GM19468 (cell line): Measurements from ENCODE around the gene C1orf35.

ENCODE experiments used
- ATAC-seq: cut with Tn5 transposase; IDR thresholded peaks from one replicate; pipeline ENCODE4 v1.9.1; 2021; ENCODE audit warnings: mild to moderate bottlenecking, moderate library complexity, moderate number of reproducible peaks; ENCODE audit not compliant: unreplicated experiment; ENCODE audit errors: extremely low read depth

C1orf35 gene

DNA sequence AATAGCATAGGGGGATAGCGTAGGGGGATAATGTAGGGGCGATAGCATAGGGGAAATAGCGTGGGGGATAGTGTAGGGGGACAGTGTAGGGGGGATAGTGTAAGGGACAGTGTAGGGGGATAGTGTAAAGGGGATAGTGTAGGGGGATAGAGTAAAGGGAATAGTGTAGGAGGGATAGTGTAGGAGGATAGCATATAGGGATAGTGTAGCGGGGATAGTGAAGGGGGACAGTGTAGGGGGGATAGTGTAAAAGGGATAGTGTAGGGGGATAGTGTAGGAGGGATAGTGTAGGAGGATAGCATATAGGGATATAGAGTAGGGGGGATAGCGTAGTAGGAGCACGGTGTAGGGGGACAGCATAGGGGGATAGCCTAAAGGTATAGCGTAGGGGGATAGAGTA lies 34.8 kb downstream of the C1orf35 start:
- ATAC-seq, result no peak

DNA sequence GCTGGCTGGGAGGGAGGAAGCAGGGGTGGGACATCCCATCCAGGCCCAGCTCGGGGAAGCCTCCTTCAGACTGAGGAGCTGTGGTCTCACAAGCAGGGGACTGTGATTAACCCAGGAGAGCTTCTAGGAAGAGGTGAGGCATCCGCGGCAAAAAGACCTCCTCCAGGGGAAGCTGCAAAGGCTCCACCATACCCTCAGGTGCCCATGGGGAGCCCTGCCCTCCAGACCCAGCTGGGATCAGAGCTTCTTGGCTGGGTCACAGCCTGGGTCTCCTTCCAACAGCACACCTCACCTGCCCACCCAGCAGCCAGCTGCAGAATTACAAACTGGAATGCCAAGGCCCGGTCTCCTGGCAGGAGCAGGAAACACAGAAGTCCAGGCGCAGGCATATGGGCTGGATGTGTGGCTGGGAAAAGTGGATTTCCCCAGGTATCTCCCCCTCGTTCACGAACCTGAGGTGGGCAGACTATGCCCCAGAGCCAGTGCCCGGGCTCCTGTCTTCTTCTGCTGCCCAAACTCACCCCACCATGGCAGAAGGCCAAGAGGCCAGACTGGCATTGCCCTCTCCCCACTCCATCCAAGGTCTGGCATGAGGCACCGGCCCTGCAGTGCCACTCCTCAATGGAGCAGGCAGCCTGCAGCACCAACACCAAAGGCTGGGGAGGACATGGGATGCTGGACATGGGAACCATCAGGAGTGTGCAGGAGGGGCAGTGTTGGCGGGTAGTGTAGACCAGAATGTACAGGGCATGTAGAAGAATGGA lies 36.1 kb downstream of the C1orf35 start:
- no peak for ATAC-seq

DNA sequence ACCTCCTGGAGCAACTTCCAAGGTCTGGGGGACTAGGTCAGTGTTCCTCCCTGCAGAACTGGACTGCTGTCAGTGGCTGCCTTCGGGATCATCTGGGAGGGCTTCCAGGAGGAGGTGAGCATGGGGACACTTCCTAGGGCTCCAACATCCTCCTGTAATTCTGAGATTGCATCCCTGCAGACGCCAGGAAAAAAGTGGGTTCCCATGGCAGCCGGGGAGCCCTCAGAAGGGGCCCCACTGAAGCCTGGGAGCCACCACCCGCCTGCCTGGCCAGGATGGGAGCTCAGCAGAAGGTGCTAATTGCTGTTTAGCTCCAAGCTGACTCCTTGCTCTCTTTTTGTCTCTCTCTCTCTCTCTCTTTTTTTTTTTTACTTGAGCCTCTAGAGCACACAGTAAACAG lies 36.7 kb downstream of the C1orf35 start:
- ATAC-seq, result no peak

GRCh38 chr1:228065543-228066347 lies 37.4 kb downstream of the C1orf35 start:
- ATAC-seq, result no peak

GRCh38 chr1:228064741-228065542 lies 38.2 kb downstream of the C1orf35 start:
- no peak for ATAC-seq

DNA sequence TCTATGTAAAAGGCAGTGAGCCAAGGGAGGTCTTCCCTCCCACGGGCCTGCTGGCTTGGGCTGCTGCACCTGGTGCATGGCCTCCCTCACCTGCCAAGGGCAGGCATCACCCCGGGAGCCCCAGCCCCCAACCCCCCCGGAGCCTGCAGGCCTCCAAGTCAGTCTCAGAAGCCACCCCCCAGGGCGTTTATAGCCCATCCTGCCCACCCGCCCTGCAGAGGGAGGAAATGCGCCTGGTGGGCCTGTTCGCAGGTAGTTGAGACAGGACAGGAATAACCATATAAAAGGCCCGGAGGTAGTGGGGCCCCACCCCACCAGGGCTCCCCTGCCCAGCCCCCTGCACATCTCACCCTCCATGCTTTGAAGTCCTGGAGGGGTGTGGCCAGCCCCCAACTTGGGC lies 38.8 kb downstream of the C1orf35 start:
- no peak for ATAC-seq

- ATAC-seq, result no peak
Measured at GRCh38 chr1:228063251-228064191, 39.6 kb downstream of the C1orf35 start.

GRCh38 chr1:228062812-228063211 lies 40.3 kb downstream of the C1orf35 start:
- no peak for ATAC-seq

- no peak for ATAC-seq
Measured at GRCh38 chr1:228062085-228062791, 40.9 kb downstream of the C1orf35 start.

- ATAC-seq, result no peak
Measured at GRCh38 chr1:228061411-228062084, 41.6 kb downstream of the C1orf35 start.

- no peak for ATAC-seq
Measured at GRCh38 chr1:228060458-228061190, 42.5 kb downstream of the C1orf35 start.

- ATAC-seq, result no peak
Measured at GRCh38 chr1:228059634-228060457, 43.3 kb downstream of the C1orf35 start.

GRCh38 chr1:228058949-228059633 lies 44.0 kb downstream of the C1orf35 start:
- ATAC-seq, result no peak

GRCh38 chr1:228058172-228058948 lies 44.8 kb downstream of the C1orf35 start:
- no peak for ATAC-seq
